Peyer's patch (tissue), 4 donors: ENCODE data around the gene ZBED1.

ENCODE experiments used
- CTCF ChIP-seq, 6 experiments: fragments of 450-650 bp in 4 of 6; fragments of 200-600 bp in 2 of 6; sonication (generic) in 1 of 6; IDR thresholded peaks; one replicate each; pipeline ENCODE4 v1.5.1; 2017 to 2019; ENCODE audit warnings: antibody characterized with exemption in 6 of 6, mild to moderate bottlenecking in 3 of 6, moderate library complexity in 1 of 6
- POLR2A ChIP-seq, 2 donors: fragments of 450-650 bp; IDR thresholded peaks; one replicate each; pipeline ENCODE4 v1.5.1; 2017; ENCODE audit warnings: antibody characterized with exemption in 2 of 2, mild to moderate bottlenecking in 2 of 2, moderate library complexity in 2 of 2

- TF ChIP-seq CTCF (IDR thresholded peaks at IDR 0.05): no peak
- TF ChIP-seq POLR2A (IDR thresholded peaks at IDR 0.05): no peak
These were observed 39.7 kb upstream of the ZBED1 start for GRCh38 chrX:2540426-2540947.
